HepG2 (cell line): Measurements from ENCODE around the gene OR1F1. TPM values are rescaled to one million over a fixed set of nuclear protein-coding genes. Genes with fewer than 3 reads are reported as not detected.

ENCODE experiments used
- KDM3A ChIP-seq: IDR thresholded peaks from 2 replicates; pipeline ENCODE4 v1.6.1; 2018; ENCODE audit warnings: low read depth, missing compliant biosample characterization
- KLF12 ChIP-seq: sonication (generic); formaldehyde crosslinking; IDR thresholded peaks from 2 replicates; pipeline ENCODE4 v1.4.0; 2020; ENCODE audit warnings: missing genetic modification reagents, borderline replicate concordance
- MLX ChIP-seq: IDR thresholded peaks from 2 replicates; pipeline ENCODE4 v1.6.1; 2016
- NKX3-1 ChIP-seq: sonication (generic); formaldehyde crosslinking; IDR thresholded peaks from 2 replicates; pipeline ENCODE4 v1.5.0; 2020; ENCODE audit warnings: missing genetic modification reagents
- POGK ChIP-seq: sonication (generic); formaldehyde crosslinking; conservative IDR thresholded peaks from 2 replicates; pipeline ENCODE4 v1.8.0; 2022; ENCODE audit warnings: mild to moderate bottlenecking, moderate library complexity, missing genetic modification reagents
- TRIM22 ChIP-seq: fragments of 450-650 bp; IDR thresholded peaks from 2 replicates; pipeline ENCODE4 v1.6.1; 2017
- ZBTB4 ChIP-seq: sonication (generic); formaldehyde crosslinking; IDR thresholded peaks from 2 replicates; pipeline ENCODE4 v1.4.0; 2020; ENCODE audit warnings: missing genetic modification reagents, mild to moderate bottlenecking, borderline replicate concordance
- ZNF383 ChIP-seq: sonication (generic); formaldehyde crosslinking; IDR thresholded peaks from 2 replicates; pipeline ENCODE4 v1.4.0; 2020; ENCODE audit warnings: missing genetic modification reagents, mild to moderate bottlenecking, borderline replicate concordance
- ZNF510 ChIP-seq: sonication (generic); formaldehyde crosslinking; IDR thresholded peaks from 2 replicates; pipeline ENCODE4 v1.4.0; 2020; ENCODE audit warnings: low read depth, mild to moderate bottlenecking, missing genetic modification reagents
- ZNF552 ChIP-seq: sonication (generic); formaldehyde crosslinking; IDR thresholded peaks from 2 replicates; pipeline ENCODE4 v1.9.0; 2022; ENCODE audit warnings: missing genetic modification reagents, mild to moderate bottlenecking, borderline replicate concordance
- ZNF646 ChIP-seq: sonication (generic); formaldehyde crosslinking; IDR thresholded peaks from 2 replicates; pipeline ENCODE4 v1.9.0; 2021; ENCODE audit warnings: mild to moderate bottlenecking, missing genetic modification reagents
- ZSCAN31 ChIP-seq: sonication (generic); formaldehyde crosslinking; IDR thresholded peaks from 2 replicates; pipeline ENCODE4 v1.5.0; 2020; ENCODE audit warnings: low read depth, mild to moderate bottlenecking, missing genetic modification reagents
- polyA plus RNA-seq, 8 experiments: library from polyadenylated mRNA; depleted of rRNA in 3 of 8; stranded (reverse) in 7 of 8; unstranded in 1 of 8; fragments of >200 nt; fragmentation: Illumina TruSeq in 4 of 8; extraction: Trizol in 4 of 8; gene quantifications; 2 replicates each; pipeline versions ENCODE4 v1.2.1 to v1.2.3, GENCODE V29; 2011 to 2016; ENCODE audit warnings: low read depth in 4 of 8, missing spikeins in 1 of 8, mixed read lengths in 1 of 8; ENCODE audit not compliant: insufficient read depth in 1 of 8
- total RNA-seq, 5 experiments: library from RNA; depleted of rRNA; stranded (reverse); fragments of >200 nt; fragmentation: Illumina TruSeq; extraction: Trizol; gene quantifications; 2 replicates each; pipeline ENCODE4 v1.2.3, GENCODE V29; 2016; ENCODE audit warnings: low read depth in 1 of 5

Gene OR1F1
- total and polyA plus RNA-seq, 2 of the 13 experiments (the other 11 are each of a cell fraction or from before 2014, with no cell fraction given): 0.90 TPM; not detected in 1

- TF ChIP-seq ZNF510 (CRISPR knock-in tag) (peak; percentile 85), NKX3-1 (0 out of 2 replicates have a peak, but pooled peaks have one; percentile 42), MLX (CRISPR knock-in tag) (no peak), TRIM22 (no peak), KLF12 (0 out of 2 replicates have a peak, but pooled peaks have one; percentile 35), ZSCAN31 (no peak; the same call in 1 of the 2 replicates), ZNF552 (CRISPR knock-in tag) (no peak), POGK (CRISPR knock-in tag) (peak; percentile 88), ZNF383 (no peak), KDM3A (CRISPR knock-in tag) (0 out of 2 replicates have a peak, but pooled peaks have one; percentile 37), ZNF646 (CRISPR knock-in tag) (no peak), ZBTB4 (CRISPR knock-in tag) (peak; percentile 76; the same call in 1 of the 2 replicates)
Observed at GRCh38 chr16:3234857-3235561, 47.0 kb downstream of the OR1F1 start, which contains the start of gene ZNF200 (continued).
